HepG2 (cell line): ENCODE measurements around the gene SERPINB6. TPM values are rescaled to one million over a fixed set of nuclear protein-coding genes. Genes with fewer than 3 reads are reported as not detected.

ENCODE experiments used
- CCDC6 ChIP-seq: sonication (generic); formaldehyde crosslinking; IDR thresholded peaks from 2 replicates; pipeline ENCODE4 v1.8.1; 2022; ENCODE audit warnings: mild to moderate bottlenecking, missing genetic modification reagents, moderate library complexity
- FOXK1 ChIP-seq: sonication (generic); formaldehyde crosslinking; IDR thresholded peaks from 2 replicates; pipeline ENCODE4 v1.4.0; 2020; ENCODE audit warnings: low read depth, missing genetic modification reagents, borderline replicate concordance
- GABPA ChIP-seq, 2 experiments: IDR thresholded peaks; 2 replicates each; pipeline ENCODE4 v1.6.1; 2011 to 2016; ENCODE audit warnings: low read depth in 2 of 2, low read length in 1 of 2, missing biosample characterization in 1 of 2, missing genetic modification characterization in 1 of 2
- HNRNPH1 ChIP-seq: fragments of 200-400 bp; formaldehyde crosslinking; optimal IDR thresholded peaks from 2 replicates; pipeline ENCODE3; 2017; ENCODE audit warnings: mild to moderate bottlenecking, low read depth, low read length
- MED1 ChIP-seq: sonication (generic); formaldehyde crosslinking; IDR thresholded peaks from 2 replicates; pipeline ENCODE4 v1.4.0; 2020; ENCODE audit warnings: missing genetic modification reagents
- NFIC ChIP-seq: IDR thresholded peaks from 2 replicates; pipeline ENCODE4 v1.6.1; 2012; ENCODE audit warnings: mild to moderate bottlenecking, low read length, inconsistent platforms
- NR2F1 ChIP-seq, 2 experiments: fragments of 450-650 bp in 1 of 2; formaldehyde crosslinking in 1 of 2; IDR thresholded peaks; 2 replicates each; pipeline versions ENCODE4 v1.5.0 to v1.6.1; 2016 to 2020; ENCODE audit warnings: mild to moderate bottlenecking in 1 of 2, missing compliant biosample characterization in 1 of 2, missing genetic modification reagents in 1 of 2, moderate library complexity in 1 of 2
- NR2F2 ChIP-seq: IDR thresholded peaks from 2 replicates; pipeline ENCODE4 v1.6.1; 2012; ENCODE audit warnings: low read depth, inconsistent platforms, borderline replicate concordance
- NR3C1 ChIP-seq: sonication (generic); formaldehyde crosslinking; IDR thresholded peaks from 2 replicates; pipeline ENCODE4 v1.4.0; 2020; ENCODE audit warnings: missing genetic modification reagents
- PBX3 ChIP-seq: sonication (generic); formaldehyde crosslinking; IDR thresholded peaks from 2 replicates; pipeline ENCODE4 v1.8.1; 2023; ENCODE audit warnings: missing genetic modification reagents, inconsistent platforms, borderline replicate concordance
- RAD21 ChIP-seq: fragments of 450-650 bp; formaldehyde crosslinking; IDR thresholded peaks from 2 replicates; pipeline ENCODE4 v1.5.0; 2020; ENCODE audit warnings: mild to moderate bottlenecking
- SNAPC2 ChIP-seq: sonication (generic); formaldehyde crosslinking; IDR thresholded peaks from 2 replicates; pipeline ENCODE4 v1.8.1; 2022; ENCODE audit warnings: mild to moderate bottlenecking, missing genetic modification reagents
- SRY ChIP-seq: sonication (generic); formaldehyde crosslinking; IDR thresholded peaks from 2 replicates; pipeline ENCODE4 v1.8.0; 2022; ENCODE audit warnings: mild to moderate bottlenecking, missing genetic modification reagents
- THAP11 ChIP-seq: IDR thresholded peaks from 2 replicates; pipeline ENCODE4 v1.6.1; 2016; ENCODE audit warnings: missing biosample characterization, missing genetic modification reagents
- ZBTB3 ChIP-seq: sonication (generic); formaldehyde crosslinking; IDR thresholded peaks from 2 replicates; pipeline ENCODE4 v1.4.0; 2020; ENCODE audit warnings: low read depth, mild to moderate bottlenecking, moderate library complexity, missing genetic modification reagents, borderline replicate concordance
- ZFP82 ChIP-seq: sonication (generic); formaldehyde crosslinking; IDR thresholded peaks from 2 replicates; pipeline ENCODE4 v1.5.1; 2020; ENCODE audit warnings: mild to moderate bottlenecking, missing genetic modification reagents, borderline replicate concordance
- ZMYM4 ChIP-seq: sonication (generic); formaldehyde crosslinking; IDR thresholded peaks from 2 replicates; pipeline ENCODE4 v1.8.1; 2023; ENCODE audit warnings: mild to moderate bottlenecking, missing genetic modification reagents
- ZNF512 ChIP-seq: sonication (generic); formaldehyde crosslinking; IDR thresholded peaks from 2 replicates; pipeline ENCODE4 v1.4.0; 2020; ENCODE audit warnings: mild to moderate bottlenecking, missing genetic modification reagents
- ZNF660 ChIP-seq: sonication (generic); formaldehyde crosslinking; IDR thresholded peaks from 2 replicates; pipeline ENCODE4 v1.5.1; 2020; ENCODE audit warnings: mild to moderate bottlenecking, low read depth, missing genetic modification reagents, borderline replicate concordance
- ZNF709 ChIP-seq: sonication (generic); formaldehyde crosslinking; IDR thresholded peaks from 2 replicates; pipeline ENCODE4 v1.5.0; 2020; ENCODE audit warnings: mild to moderate bottlenecking, missing genetic modification reagents
- ZNF790 ChIP-seq: sonication (generic); formaldehyde crosslinking; IDR thresholded peaks from 2 replicates; pipeline ENCODE4 v1.8.0; 2022; ENCODE audit warnings: missing genetic modification reagents, mild to moderate bottlenecking, borderline replicate concordance
- ZNF800 ChIP-seq: sonication (generic); formaldehyde crosslinking; IDR thresholded peaks from 2 replicates; pipeline ENCODE4 v1.4.0; 2020; ENCODE audit warnings: missing genetic modification reagents
- ZSCAN5A ChIP-seq: sonication (generic); formaldehyde crosslinking; IDR thresholded peaks from 2 replicates; pipeline ENCODE4 v1.8.0; 2022; ENCODE audit warnings: mild to moderate bottlenecking, missing genetic modification reagents, borderline replicate concordance
- polyA plus RNA-seq, 8 experiments: library from polyadenylated mRNA; depleted of rRNA in 3 of 8; stranded (reverse) in 7 of 8; unstranded in 1 of 8; fragments of >200 nt; fragmentation: Illumina TruSeq in 4 of 8; extraction: Trizol in 4 of 8; gene quantifications; 2 replicates each; pipeline versions ENCODE4 v1.2.1 to v1.2.3, GENCODE V29; 2011 to 2016; ENCODE audit warnings: low read depth in 4 of 8, missing spikeins in 1 of 8, mixed read lengths in 1 of 8; ENCODE audit not compliant: insufficient read depth in 1 of 8
- total RNA-seq, 5 experiments: library from RNA; depleted of rRNA; stranded (reverse); fragments of >200 nt; fragmentation: Illumina TruSeq; extraction: Trizol; gene quantifications; 2 replicates each; pipeline ENCODE4 v1.2.3, GENCODE V29; 2016; ENCODE audit warnings: low read depth in 1 of 5

The SERPINB6 gene
- total and polyA plus RNA-seq, 2 of the 13 experiments (the other 11 are each of a cell fraction or from before 2014, with no cell fraction given): 38.2 to 61.3 TPM

- 0 out of 2 replicates have a peak, but pooled peaks have one; percentile 10 for TF ChIP-seq ZBTB3
- 0 out of 2 replicates have a peak, but pooled peaks have one; percentile 37 for TF ChIP-seq RAD21
- TF ChIP-seq NR3C1 (CRISPR knock-in tag): no peak
- TF ChIP-seq SNAPC2 (CRISPR knock-in tag): no peak
- peak; percentile 73; the same call in 1 of the 2 replicates for TF ChIP-seq ZNF790
- peak; percentile 90; the same call in 1 of the 2 replicates for TF ChIP-seq CCDC6 (CRISPR knock-in tag)
- no peak for TF ChIP-seq ZMYM4 (CRISPR knock-in tag)
- TF ChIP-seq FOXK1 (CRISPR knock-in tag): no peak
- TF ChIP-seq ZFP82 (CRISPR knock-in tag): 0 out of 2 replicates have a peak, but pooled peaks have one; percentile 6
- 0 out of 2 replicates have a peak, but pooled peaks have one; percentile 49 for TF ChIP-seq SRY (CRISPR knock-in tag)
- TF ChIP-seq NFIC: no peak
- peak; percentile 27; the same call in 1 of the 2 replicates for TF ChIP-seq NR2F2
- no peak for TF ChIP-seq ZNF660 (CRISPR knock-in tag)
- peak; percentile 43; the same call in 1 of the 2 replicates for TF ChIP-seq MED1 (CRISPR knock-in tag)
- TF ChIP-seq HNRNPH1: no peak
- 0 out of 2 replicates have a peak, but pooled peaks have one; percentile 40 for TF ChIP-seq ZNF709 (CRISPR knock-in tag)
- no peak for TF ChIP-seq THAP11 (CRISPR knock-in tag)
- no peak for TF ChIP-seq PBX3
- 0 out of 2 replicates have a peak, but pooled peaks have one; percentile 4 for TF ChIP-seq ZNF512 (CRISPR knock-in tag)
- peak; percentile 52 for TF ChIP-seq GABPA (IDR thresholded peaks at IDR 0.05; ENCODE audit: low read depth, low read length)
- no peak for TF ChIP-seq GABPA (CRISPR knock-in tag; IDR thresholded peaks at IDR 0.05; ENCODE audit: low read depth)
- peak in 1 of 2 experiments; percentile 22; a peak in 2 of 4 replicates for TF ChIP-seq NR2F1 (CRISPR knock-in tag; IDR thresholded peaks at IDR 0.05)
- 0 out of 2 replicates have a peak, but pooled peaks have one; percentile 36 for TF ChIP-seq ZSCAN5A (CRISPR knock-in tag)
- TF ChIP-seq ZNF800 (CRISPR knock-in tag): peak; percentile 70; the same call in 1 of the 2 replicates
These were observed 481 bp downstream of the SERPINB6 start (continued) for GRCh38 chr6:2970753-2971419.
